Limb (tissue), 2 donors: ENCODE results near the gene SLC12A7.
"Not testable (repeated sequence)": the region's sequence is repeated elsewhere in the genome, so short reads cannot be mapped to it uniquely, and the experiment has no call there.

Source experiments
- DNase-seq, 2 donors: peaks; one replicate each; pipeline ENCODE4 v3.0.0-alpha.2; 2016; ENCODE audit errors: extremely low spot score in 2 of 2

Gene SLC12A7

DNA sequence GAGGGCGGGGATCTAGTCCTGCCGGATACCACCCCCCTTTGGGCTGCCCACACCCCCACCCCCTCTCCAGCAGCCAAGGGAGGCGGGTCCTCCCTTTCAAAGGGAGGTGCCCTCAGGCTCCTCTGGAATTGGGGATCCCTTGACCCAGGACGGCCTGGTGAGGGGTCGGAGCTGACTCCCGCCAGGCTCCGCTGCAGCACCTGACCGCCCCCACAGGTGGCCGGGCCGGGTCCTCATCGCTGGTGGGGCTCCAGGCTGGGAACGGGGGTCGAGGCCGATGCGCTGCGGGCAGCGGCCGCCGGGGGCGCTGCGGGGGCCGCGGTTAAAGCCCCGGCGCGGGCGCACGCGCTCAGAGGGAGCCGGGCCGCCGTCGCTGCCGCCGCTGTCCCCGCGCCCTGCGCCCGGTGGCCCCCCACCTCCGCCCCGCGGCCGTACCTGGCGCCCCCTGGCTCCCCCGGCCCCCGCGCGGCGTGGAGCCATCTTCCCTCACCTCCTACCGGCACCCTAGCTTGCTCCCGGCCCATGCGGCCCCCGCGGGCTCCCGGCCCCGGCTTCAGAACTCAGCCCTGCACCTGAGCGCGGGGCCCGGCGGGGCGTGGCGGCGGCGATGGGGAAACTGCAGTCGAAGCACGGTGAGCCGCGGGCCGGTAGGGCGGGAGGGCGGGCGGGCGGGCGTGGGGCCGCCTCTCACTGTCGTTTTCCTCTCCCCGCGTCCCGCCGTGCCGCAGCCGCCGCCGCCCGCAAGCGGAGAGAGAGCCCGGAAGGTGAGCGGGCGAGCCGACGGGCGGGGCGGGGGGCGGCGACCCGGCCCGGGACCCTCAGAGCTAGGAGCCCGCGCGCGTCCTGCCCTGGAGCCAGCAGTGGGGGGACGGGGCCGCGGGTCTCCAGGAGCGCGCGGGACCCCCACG, 103.2 kb downstream of the SLC12A7 start, which contains the start of gene NKD2:
TSS of gene NKD2 (plus strand) at position 352 of the 908 bp plus-strand sequence. CDS start at position 608, 256 bp downstream.
- peak in 1 of 2 donors; percentile 83 for DNase-seq

GRCh38 chr5:1007681-1008450, 104.0 kb downstream of the SLC12A7 start:
- no peak for DNase-seq

- no peak for DNase-seq
Measured at GRCh38 chr5:1007221-1007680, 104.6 kb downstream of the SLC12A7 start.

- DNase-seq, result no peak
Measured at GRCh38 chr5:1006656-1007071, 105.2 kb downstream of the SLC12A7 start.

DNA sequence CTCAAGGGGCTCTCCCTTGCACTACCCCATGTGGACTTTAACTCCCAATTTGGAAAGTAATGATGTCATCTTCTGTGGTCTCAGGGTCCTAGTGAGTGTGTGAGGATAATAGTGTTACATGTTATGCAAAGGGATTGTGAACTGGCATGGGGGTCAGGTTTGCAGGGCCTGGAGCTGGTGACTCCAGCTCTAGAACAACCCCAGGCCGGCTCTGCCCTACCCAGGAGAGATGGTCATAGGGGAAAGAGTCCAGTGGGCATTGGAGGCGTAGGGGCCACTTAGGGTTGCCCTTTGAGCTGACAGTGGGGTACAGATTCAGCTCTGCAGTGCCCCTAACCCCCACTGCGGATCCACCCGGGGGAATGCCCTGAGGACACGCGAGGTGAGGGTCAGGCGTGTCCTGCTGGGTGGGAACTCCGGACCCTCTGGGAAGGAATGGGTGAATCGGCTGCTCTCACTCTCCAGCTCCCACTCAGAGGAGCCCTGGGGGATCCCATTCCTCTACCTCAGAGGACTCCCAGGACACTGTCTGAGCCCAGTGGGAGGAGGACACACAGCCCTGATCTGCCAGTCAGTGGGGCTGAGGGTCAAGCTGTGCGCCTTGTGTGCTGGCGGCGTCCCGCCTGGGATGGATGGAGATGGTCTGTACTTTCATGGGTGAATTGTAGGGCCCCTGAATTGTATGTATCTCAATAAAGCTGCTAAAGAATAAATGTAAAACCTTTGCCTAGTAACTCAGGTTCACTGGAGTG, 105.8 kb downstream of the SLC12A7 start:
- no peak for DNase-seq

- no peak for DNase-seq
Measured at GRCh38 chr5:1005249-1005851, 106.5 kb downstream of the SLC12A7 start.

DNA sequence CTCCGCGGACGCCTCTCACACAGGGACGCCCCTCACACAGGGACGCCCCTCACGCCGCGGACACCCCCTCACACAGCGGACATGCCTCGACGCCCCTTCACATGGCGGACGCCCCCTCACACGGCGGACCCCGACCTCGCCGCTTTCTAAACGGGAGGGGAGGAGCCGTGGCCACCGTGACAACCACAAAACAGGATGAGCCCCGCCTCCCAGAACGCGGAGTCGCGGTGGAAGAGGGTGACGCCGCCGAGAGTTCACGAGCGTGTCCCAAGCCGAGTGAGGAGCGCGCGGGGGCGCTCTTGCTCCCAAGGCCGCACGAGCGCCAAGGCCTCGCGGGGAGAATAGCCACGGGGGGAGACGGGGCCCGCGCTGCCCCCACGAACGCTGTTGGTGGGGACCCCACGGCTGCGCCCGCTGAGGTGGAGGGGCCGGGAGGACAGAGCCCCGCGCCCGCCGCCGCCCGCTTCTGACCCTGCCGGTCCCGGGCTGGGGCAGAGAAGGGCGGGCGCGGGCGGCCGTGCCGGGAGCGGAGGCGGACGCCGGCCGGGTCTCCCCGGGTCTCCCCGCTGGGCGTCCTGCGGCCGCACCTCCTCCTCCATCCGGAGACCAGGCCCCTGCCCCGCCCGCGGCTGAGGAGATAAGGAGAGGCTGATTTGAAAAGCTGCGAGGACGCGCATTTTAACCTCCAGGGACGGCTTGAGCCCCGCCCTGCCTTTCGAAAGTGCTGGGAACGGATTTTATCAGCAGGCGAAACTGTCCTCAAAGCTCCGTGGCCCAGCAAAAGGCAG, 107.2 kb downstream of the SLC12A7 start:
- DNase-seq, result peak; percentile 22 to 80

DNA sequence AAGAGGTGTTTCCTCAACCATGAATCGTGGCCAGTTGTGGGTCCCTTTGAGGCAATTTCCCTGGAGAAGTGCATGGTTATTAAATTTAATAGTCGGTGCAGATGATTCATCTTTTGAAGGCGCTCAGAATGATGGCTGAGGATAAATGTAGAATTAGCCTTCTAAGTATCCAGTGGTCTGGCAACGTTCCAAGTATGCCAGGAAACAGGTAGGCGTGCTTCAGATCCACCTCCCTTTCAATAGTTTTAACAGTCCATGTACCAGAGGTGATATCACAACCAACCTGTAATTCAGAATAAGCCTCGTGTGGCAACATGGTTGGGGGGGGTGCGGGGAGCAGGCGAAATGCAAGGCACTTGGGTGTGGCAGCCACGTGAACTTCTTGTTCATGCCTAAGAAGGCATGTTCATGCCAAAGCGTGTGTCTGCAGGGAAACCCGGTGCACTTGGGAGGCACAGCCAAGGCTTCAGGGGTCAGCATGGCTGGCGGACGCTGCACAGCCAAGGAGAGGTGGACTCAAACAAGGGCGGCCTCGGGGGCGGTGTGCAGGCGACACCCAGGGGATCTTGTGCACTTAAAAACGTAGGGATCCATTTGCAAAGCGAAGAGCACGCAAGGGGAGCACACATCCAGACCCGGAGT, 108.4 kb downstream of the SLC12A7 start:
- DNase-seq, result no peak

- DNase-seq, result no peak
Measured at GRCh38 chr5:1002836-1003235, 109.0 kb downstream of the SLC12A7 start.

DNA sequence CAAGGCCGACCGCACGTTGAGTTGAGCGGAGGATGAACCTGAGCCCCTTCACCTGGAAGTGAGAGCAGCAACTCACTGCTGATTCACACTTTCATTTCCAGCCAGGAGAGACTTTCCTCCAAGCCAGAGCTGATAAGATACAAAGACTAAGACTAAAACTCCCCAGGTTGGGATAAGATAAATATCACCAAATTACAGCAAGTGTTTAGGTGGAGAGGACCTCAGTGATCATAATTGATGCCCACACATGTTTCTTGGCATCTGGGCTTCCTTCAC, 109.7 kb downstream of the SLC12A7 start:
- DNase-seq, result no peak

GRCh38 chr5:1001406-1002270, 110.2 kb downstream of the SLC12A7 start:
- no peak for DNase-seq

- DNase-seq, result not testable (repeated sequence)
Measured at GRCh38 chr5:1000831-1001230, 111.0 kb downstream of the SLC12A7 start.
